GM19238 (cell line): Measurements from ENCODE around the gene SF3A2.
"Not testable (repeated sequence)": the region's sequence is repeated elsewhere in the genome, so short reads cannot be mapped to it uniquely, and the experiment has no call there.

Experiments
- DNase-seq: peaks from one replicate; pipeline ENCODE4 v3.0.0; 2011; ENCODE audit warnings: low spot score; ENCODE audit not compliant: insufficient read length

SF3A2 gene

GRCh38 chr19:2274931-2275535, 38.4 kb downstream of the SF3A2 start:
- DNase-seq: no peak

DNA sequence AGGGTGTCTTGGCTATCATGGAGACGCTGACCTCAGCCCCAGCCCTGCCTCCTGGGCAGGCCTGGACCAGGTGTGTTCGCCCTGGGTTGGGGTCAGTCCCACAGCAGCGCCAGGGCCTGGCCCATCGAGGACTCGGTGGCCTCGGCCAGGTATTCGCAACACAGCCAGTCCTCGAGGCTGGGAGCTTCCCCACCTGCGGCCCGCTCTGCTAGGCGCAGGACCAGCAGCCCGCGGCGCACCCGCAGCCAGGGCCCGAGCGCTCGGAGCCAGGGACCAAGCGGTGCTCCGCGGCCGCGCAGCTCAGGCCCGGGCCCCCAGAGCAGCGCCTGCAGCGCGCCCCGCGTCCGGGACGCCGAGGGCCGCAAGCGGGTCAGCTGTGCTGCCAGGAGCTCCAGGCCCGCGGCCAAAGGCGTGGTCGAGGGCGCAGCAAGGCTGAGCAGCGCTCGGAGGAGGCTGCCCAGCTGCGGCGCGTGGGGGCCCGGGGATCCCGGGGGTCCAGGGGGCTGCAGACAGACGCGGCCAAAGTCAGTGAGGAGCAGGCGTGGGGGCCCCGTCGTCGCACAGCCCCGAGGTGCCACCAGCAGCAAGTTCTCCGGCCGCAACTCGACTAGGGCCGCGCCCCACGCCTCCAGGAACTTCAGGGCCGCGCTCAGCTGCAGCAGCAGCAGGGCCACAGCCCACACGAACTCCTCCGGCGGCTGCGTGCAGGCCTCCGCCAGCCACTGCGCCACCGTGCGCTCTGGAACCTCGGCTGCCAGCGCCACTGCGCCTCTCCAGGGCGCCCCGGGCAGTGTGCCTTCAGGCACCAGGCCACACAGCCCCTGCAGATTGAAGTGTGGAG, 39.2 kb downstream of the SF3A2 start:
- no peak for DNase-seq

DNA sequence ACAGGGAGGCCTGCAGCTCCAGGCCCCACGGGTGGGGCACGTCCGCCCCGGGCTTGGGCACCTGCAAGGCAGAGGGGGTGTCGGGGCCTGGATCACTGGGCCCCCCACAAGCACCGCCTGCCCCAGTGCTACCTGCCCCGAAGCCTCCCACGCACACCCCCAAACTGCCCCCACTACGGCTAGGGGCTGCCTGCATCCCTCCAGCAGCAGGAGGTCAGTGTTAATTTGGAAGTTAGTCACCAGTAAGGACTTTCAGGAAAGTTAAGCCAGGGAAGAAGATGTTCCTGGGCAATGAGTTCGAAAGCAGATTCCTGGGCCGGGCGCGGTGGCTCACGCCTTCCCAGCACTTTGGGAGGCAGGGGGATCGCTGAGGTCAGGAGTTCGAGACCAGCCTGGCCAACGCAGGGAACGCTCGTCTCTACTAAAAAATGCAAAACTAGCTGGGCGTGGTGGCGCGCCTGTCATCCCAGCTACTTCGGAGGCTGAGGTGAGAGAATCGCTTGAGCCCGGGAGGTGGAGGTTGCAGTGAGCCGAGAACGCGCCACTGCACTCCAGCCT, 39.9 kb downstream of the SF3A2 start:
- no peak for DNase-seq

DNA sequence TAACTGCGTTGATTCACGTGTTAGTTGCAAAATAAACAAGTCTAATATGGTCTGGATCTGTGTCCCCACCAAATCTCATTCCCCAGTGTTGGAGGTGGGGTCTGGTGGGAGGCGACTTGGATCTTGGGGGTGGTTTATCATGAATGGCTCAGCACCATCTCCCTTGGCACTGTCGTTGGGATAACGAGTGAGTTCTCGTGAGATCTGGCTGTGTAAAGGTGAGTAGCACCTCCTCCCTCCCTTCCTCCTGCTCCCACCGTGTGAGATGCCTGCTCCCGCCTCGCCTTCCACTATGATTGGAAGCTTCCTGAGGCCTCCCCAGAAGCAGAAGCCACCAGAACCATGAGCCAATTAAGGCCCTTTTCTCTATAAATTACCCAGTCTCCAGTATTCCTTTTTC, 40.5 kb downstream of the SF3A2 start:
- no peak for DNase-seq

GRCh38 chr19:2278459-2279158, 42.0 kb downstream of the SF3A2 start:
- DNase-seq: no peak

- no peak for DNase-seq
Measured at GRCh38 chr19:2280633-2281264, 44.1 kb downstream of the SF3A2 start.

- DNase-seq: not testable (repeated sequence)
Measured at GRCh38 chr19:2281265-2282061, 44.8 kb downstream of the SF3A2 start.

GRCh38 chr19:2282062-2282861, 45.6 kb downstream of the SF3A2 start, which contains the start of gene PEAK3:
Gene PEAK3 (minus strand): TSS chr19:2282175. CDS start chr19:2280931, 1,244 bp downstream.
- no peak for DNase-seq

GRCh38 chr19:2282862-2283237, 46.2 kb downstream of the SF3A2 start:
- no peak for DNase-seq

GRCh38 chr19:2283835-2284507, 47.3 kb downstream of the SF3A2 start:
- DNase-seq: no peak

GRCh38 chr19:2286402-2287140, 49.9 kb downstream of the SF3A2 start:
- DNase-seq: no peak

- DNase-seq: no peak
Measured at GRCh38 chr19:2287585-2288337, 51.1 kb downstream of the SF3A2 start.

DNA sequence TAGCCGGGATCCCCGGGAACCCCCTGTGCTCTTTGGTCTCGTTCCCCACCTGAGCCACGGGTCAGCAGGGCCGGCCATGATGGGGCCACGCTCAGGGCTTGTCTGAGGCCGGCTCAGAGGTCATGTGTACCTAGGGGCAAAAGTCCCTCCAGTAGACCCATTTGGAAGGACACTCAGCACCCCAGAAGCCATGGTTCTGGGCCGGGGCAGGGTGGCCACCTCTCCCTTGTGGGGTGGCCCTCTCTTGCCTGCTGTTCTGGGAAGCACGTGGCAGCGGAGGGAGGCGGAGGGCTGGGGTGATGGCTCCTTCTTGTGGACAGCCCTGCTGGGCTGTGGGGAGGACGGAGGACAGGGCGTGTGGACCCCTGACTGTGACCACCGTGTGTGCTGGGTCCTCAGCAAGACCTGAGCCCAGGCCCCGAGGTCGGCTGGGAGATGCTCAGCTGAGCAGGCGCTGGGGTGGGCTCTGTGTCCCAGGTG, 51.8 kb downstream of the SF3A2 start:
- DNase-seq: no peak

GRCh38 chr19:2288818-2289713, 52.4 kb downstream of the SF3A2 start:
- no peak for DNase-seq

- peak; percentile 89 for DNase-seq
Measured at GRCh38 chr19:2289714-2290435, 53.3 kb downstream of the SF3A2 start.
